Breast epithelium (tissue), 4 donors: ENCODE results near the gene HDGF. TPM values are rescaled to one million over a fixed set of nuclear protein-coding genes. Genes with fewer than 3 reads are reported as not detected.

Source experiments
- DNase-seq, 2 donors: peaks; one replicate each; pipeline ENCODE4 v3.0.0-alpha.2; 2019; ENCODE audit warnings: low spot score in 2 of 2
- H3K27ac ChIP-seq, 2 donors: fragments of 200-600 bp; sonication (generic) in 1 of 2; one replicate each; pipeline ENCODE4 v1.5.1; 2016 to 2019; ENCODE audit warnings: mild to moderate bottlenecking in 1 of 2
- H3K27me3 ChIP-seq, 2 donors: fragments of 200-600 bp; sonication (generic) in 1 of 2; one replicate each; pipeline versions ENCODE4 v1.5.1 to v1.6.0; 2017 to 2019; ENCODE audit warnings: control low read depth in 1 of 2, mild to moderate bottlenecking in 1 of 2
- H3K36me3 ChIP-seq: fragments of 200-600 bp; one replicate; pipeline ENCODE4 v1.5.1; 2019
- H3K4me1 ChIP-seq, 2 donors: fragments of 200-600 bp; sonication (generic); one replicate each; pipeline ENCODE4 v1.5.1; 2016 to 2019; ENCODE audit warnings: control low read depth in 1 of 2
- H3K4me3 ChIP-seq, 3 donors: fragments of 200-600 bp; sonication (generic); 1 replicate in 2 of 3; 2 replicates in 1 of 3; pipeline ENCODE4 v1.5.1; 2016 to 2019; ENCODE audit warnings: mild to moderate bottlenecking in 3 of 3, moderate library complexity in 2 of 3
- H3K9me3 ChIP-seq, 2 donors: fragments of 200-600 bp; sonication (generic) in 1 of 2; one replicate each; pipeline ENCODE4 v1.5.1; 2016 to 2019; ENCODE audit warnings: control low read depth in 1 of 2
- POLR2A ChIP-seq: fragments of 450-650 bp; IDR thresholded peaks from one replicate; pipeline ENCODE4 v1.6.1; 2016; ENCODE audit warnings: antibody characterized with exemption, mild to moderate bottlenecking, moderate library complexity
- POLR2AphosphoS5 ChIP-seq, 3 donors: sonication (generic); formaldehyde crosslinking; IDR thresholded peaks; one replicate each; pipeline ENCODE4 v1.6.1; 2017; ENCODE audit warnings: antibody characterized with exemption in 3 of 3
- intact Hi-C: fragments of 100-400 bp; cut with DNase I; formaldehyde crosslinking; loops from one replicate; pipeline ENCODE4 v1.15.1; 2023; ENCODE audit warnings: low total_unique reads
- total RNA-seq, 3 donors: library from RNA; depleted of rRNA; stranded (reverse); fragments of >200 nt; gene quantifications; one replicate each; pipeline ENCODE4 v1.1.0, GENCODE V29; 2016
- TF ChIP-seq, protein P1 (sequence below), 3 donors: fragments of 450-650 bp; IDR thresholded peaks; one replicate each; pipeline ENCODE4 v1.5.1; 2016 to 2017; ENCODE audit warnings: antibody characterized with exemption in 3 of 3, mild to moderate bottlenecking in 3 of 3, moderate library complexity in 3 of 3

The HDGF gene
- total RNA-seq, 3 donors from 2014 or later = 133 to 178 (median 173) TPM

DNA sequence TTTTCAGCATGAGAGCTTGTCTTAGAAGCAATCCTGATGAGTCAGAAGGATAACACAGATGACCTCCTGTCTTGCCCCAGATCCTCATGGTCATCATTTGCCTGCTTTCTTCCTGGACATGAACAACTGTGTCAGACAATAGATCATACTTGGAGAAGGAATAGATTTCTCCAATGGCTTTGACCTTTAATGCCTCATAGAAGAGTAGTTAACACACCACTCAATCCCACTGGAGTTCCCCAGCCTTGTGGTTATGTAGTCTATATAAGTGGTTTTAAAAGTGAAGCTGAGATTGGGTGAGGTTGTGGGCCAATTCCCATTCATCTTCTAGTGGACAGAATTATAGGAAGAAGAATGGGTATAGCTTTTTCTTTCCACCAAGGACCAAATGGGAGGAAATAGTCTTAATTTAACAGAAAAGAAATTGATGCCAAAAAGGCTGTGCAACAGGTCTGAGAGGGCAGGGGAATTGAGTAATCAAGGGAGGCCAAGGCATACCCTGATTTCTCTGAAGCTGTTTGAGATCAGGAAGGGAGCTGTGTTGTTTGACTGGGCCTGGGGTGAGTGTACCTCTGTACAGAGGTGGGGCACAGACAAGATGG is 30.2 kb upstream of the HDGF start:
- intact Hi-C loops = loop anchor here (10.0 kb wide), 1 partner anchor 1047 kb away; no protein-coding TSS in a partner anchor
- no peaks in the 10 kb centered on the region for H3K36me3 ChIP-seq

DNA sequence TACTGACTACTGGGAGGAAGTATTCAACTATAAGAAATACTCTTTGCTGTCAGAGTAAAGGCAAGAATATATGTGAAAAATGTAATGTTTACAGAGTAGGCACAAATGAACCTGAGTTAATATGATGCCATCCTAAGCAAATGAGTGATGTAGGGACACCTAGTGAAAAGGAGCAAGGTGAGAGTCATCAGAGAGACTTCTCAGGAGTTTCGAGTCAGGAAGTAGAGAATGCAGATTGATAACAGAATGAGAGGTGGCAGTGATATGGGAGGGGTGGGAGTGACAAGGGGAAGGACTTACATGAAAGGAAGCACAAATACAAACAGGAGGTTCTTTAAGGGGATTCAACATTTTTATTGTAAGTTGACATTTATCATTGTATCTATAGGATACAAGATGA is 26.1 kb upstream of the HDGF start:
- no peaks in the 10 kb centered on the region for H3K36me3 ChIP-seq
- H3K4me3 ChIP-seq = no peak overlapping the region
- H3K9me3 ChIP-seq = no peaks in the 10 kb centered on the region
- TF ChIP-seq POLR2A (no peak), POLR2AphosphoS5 (IDR thresholded peaks at IDR 0.05) (no peak)
- TF ChIP-seq, protein P1, sequence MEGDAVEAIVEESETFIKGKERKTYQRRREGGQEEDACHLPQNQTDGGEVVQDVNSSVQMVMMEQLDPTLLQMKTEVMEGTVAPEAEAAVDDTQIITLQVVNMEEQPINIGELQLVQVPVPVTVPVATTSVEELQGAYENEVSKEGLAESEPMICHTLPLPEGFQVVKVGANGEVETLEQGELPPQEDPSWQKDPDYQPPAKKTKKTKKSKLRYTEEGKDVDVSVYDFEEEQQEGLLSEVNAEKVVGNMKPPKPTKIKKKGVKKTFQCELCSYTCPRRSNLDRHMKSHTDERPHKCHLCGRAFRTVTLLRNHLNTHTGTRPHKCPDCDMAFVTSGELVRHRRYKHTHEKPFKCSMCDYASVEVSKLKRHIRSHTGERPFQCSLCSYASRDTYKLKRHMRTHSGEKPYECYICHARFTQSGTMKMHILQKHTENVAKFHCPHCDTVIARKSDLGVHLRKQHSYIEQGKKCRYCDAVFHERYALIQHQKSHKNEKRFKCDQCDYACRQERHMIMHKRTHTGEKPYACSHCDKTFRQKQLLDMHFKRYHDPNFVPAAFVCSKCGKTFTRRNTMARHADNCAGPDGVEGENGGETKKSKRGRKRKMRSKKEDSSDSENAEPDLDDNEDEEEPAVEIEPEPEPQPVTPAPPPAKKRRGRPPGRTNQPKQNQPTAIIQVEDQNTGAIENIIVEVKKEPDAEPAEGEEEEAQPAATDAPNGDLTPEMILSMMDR (IDR thresholded peaks at IDR 0.05) = no peak
- no peaks in the 10 kb centered on the region for H3K27me3 ChIP-seq
- no peak overlapping the region for H3K27ac ChIP-seq
- intact Hi-C loops = no loop called here
- peaks cover 0 to 6% of the 10 kb centered on the region in 2 donors for H3K4me1 ChIP-seq
- DNase-seq = no peak

More for the DNA sequence above, 30.2 kb upstream of the HDGF start:
- H3K27ac ChIP-seq = no peak overlapping the region
- H3K4me1 ChIP-seq = peaks cover 0 to 6% of the 10 kb centered on the region in 2 donors
- H3K27me3 ChIP-seq = no peaks in the 10 kb centered on the region
- no peak for TF ChIP-seq POLR2A
- TF ChIP-seq POLR2AphosphoS5 (IDR thresholded peaks at IDR 0.05) = no peak
- TF ChIP-seq, protein P1 (IDR thresholded peaks at IDR 0.05) = no peak
- DNase-seq = no peak
- H3K9me3 ChIP-seq = no peaks in the 10 kb centered on the region
- H3K4me3 ChIP-seq = no peak overlapping the region

- Histone ChIP-seq H3K27me3 (no peaks in the 10 kb centered on the region), H3K27ac (no peak overlapping the region), H3K4me1 (peaks cover 0 to 6% of the 10 kb centered on the region in 2 donors), H3K36me3 (no peaks in the 10 kb centered on the region), H3K9me3 (no peaks in the 10 kb centered on the region), H3K4me3 (no peak overlapping the region)
- TF ChIP-seq POLR2AphosphoS5 (IDR thresholded peaks at IDR 0.05) (no peak), POLR2A (no peak)
- TF ChIP-seq, protein P1 (IDR thresholded peaks at IDR 0.05) = no peak
- no peak for DNase-seq
- intact Hi-C loops = no loop called here
Observed at GRCh38 chr1:156776942-156777341, 25.5 kb upstream of the HDGF start.

GRCh38 chr1:156775799-156776198 is 24.3 kb upstream of the HDGF start:
- peaks cover 0 to 6% of the 10 kb centered on the region in 2 donors for H3K4me1 ChIP-seq
- TF ChIP-seq, protein P1 (IDR thresholded peaks at IDR 0.05) = no peak
- no peak for TF ChIP-seq POLR2AphosphoS5 (IDR thresholded peaks at IDR 0.05)
- TF ChIP-seq POLR2A = no peak
- H3K36me3 ChIP-seq = no peaks in the 10 kb centered on the region
- no peak for DNase-seq
- H3K9me3 ChIP-seq = no peaks in the 10 kb centered on the region
- no peak overlapping the region for H3K27ac ChIP-seq
- intact Hi-C loops = no loop called here
- H3K27me3 ChIP-seq = no peaks in the 10 kb centered on the region
- H3K4me3 ChIP-seq = no peak overlapping the region

- TF ChIP-seq POLR2AphosphoS5 (IDR thresholded peaks at IDR 0.05) (no peak), POLR2A (no peak)
- TF ChIP-seq, protein P1 (IDR thresholded peaks at IDR 0.05) = no peak
- Histone ChIP-seq H3K9me3 (no peaks in the 10 kb centered on the region), H3K27ac (peak overlapping the region in 1 of 2 donors; percentile 27), H3K4me1 (peaks cover 0 to 16% of the 10 kb centered on the region in 2 donors), H3K4me3 (no peak overlapping the region), H3K36me3 (no peaks in the 10 kb centered on the region), H3K27me3 (no peaks in the 10 kb centered on the region)
- intact Hi-C loops = no loop called here
- no peak for DNase-seq
Observed at GRCh38 chr1:156773607-156774006, 22.1 kb upstream of the HDGF start.
